NCI-H1436 (cell line): ENCODE data around the gene PGS1.
A peak's percentile ranks its signal among the peaks of the same experiment; 100 is the strongest.
"Not testable (repeated sequence)": the region's sequence is repeated elsewhere in the genome, so short reads cannot be mapped to it uniquely, and the experiment has no call there.

Experiments
- DNase-seq: peaks from one replicate; lab custom pipeline; 2025; lab: John Stamatoyannopoulos, UW

PGS1 gene

DNA sequence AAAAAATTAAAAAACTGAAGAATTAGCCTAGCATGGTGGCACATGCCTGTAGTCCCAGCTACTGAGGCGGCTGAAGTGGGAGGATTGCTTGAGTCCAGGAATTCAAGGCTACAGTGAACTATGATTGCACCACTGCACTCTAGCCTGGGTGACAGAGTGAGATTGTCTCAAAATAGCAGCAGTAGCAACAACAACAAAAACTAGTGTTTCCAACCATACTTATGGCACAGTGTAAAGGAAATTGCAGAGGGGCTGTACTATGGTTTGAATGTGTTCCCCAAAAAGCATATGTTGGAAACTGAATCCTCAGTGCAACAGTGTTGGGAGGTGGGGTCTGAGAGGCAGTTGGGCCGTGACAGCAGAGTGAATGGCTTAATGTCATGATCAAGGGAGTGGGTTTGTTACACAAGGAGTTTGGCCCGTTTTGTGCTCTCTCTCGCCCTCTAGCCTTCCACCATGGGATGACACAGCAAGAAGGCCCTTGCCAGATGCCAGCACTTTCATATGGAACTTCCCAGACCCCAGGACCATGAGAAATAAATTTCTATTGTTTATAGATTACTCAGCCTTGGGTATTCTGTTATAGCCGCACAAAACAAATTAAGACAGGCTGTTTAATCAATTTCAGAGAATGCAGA is 70.0 kb downstream of the PGS1 start:
- no peak for DNase-seq

GRCh38 chr17:78449983-78450595 is 71.6 kb downstream of the PGS1 start:
- no peak for DNase-seq

- DNase-seq, result peak; percentile 57
Observed at GRCh38 chr17:78450696-78451345, 72.4 kb downstream of the PGS1 start.

GRCh38 chr17:78451753-78452152 is 73.3 kb downstream of the PGS1 start:
- no peak for DNase-seq

- no peak for DNase-seq
Observed at GRCh38 chr17:78454346-78454745, 75.9 kb downstream of the PGS1 start.

DNA sequence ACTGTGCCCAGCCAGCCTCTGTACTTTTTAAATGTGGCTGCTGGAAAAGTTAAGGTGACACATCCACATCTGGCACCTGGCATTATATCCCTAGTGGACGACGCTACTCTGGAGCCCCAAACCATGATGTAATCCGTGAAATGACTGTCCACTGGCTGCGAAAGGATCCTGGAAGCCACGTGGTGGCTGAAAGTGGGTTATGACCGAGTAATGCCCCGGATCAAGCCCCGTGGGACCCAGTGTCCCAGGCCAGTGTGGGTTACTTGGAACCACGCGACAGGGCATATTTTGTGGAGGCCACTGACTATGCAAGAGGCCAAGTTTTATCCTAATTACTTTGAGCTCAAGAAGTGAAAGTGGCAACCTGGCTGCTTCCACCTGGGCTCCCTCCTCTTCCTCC is 79.6 kb downstream of the PGS1 start:
- DNase-seq, result no peak

DNA sequence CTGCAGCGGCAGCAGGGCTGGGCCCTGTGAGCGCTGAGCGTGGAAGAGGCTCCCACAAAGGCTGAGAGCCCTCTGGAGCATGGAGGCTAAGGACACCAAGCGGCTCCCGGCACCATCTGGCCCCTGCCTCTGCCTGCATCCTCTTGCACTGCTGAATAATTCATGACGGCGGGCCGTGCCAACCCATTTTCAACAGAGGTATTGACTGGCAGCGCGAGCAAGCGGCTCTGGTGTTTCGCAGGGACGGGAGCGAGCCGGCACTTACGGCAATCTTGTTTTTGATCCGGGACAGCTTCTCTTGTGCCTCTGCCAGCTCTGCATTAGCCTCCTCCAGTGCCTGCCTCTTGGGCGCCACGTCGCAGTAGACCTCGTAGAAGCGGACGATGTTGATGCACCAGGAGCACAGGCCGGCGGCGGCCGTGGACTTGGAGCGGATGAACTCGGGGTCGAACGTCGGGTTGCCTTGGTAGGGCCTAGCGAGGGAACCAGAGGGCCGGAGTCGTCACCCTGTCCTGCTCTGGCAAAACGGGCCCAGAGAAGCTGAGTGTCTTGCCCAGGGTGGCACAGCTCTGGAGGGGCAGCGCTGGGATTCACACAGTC is 80.4 kb downstream of the PGS1 start:
- no peak for DNase-seq

- DNase-seq, result no peak
Observed at GRCh38 chr17:78459696-78460095, 81.2 kb downstream of the PGS1 start.

DNA sequence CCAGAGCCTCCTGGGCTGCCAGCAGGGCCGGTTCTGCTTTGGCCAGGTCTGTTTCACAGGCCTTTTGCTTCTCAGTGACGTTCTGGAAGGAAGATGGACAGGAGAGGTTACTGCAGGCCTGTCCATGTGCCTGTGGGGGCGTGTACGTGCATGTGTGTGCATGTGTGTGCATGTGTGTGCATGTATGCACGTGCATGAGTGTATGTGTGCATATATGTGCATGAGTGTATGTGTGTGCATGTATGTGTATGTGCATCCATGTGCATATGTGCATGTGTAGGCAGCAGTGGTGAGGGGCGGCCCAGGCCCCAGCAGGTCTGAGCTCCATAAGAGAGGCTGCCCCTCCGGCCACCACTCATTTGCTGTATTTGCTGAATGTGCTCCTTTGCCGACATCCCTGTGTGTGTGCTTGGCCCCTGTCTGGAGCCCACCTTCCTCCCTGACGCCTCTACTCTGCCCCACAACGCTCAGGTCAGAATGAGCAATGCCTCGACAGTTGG is 81.8 kb downstream of the PGS1 start:
- no peak for DNase-seq

DNA sequence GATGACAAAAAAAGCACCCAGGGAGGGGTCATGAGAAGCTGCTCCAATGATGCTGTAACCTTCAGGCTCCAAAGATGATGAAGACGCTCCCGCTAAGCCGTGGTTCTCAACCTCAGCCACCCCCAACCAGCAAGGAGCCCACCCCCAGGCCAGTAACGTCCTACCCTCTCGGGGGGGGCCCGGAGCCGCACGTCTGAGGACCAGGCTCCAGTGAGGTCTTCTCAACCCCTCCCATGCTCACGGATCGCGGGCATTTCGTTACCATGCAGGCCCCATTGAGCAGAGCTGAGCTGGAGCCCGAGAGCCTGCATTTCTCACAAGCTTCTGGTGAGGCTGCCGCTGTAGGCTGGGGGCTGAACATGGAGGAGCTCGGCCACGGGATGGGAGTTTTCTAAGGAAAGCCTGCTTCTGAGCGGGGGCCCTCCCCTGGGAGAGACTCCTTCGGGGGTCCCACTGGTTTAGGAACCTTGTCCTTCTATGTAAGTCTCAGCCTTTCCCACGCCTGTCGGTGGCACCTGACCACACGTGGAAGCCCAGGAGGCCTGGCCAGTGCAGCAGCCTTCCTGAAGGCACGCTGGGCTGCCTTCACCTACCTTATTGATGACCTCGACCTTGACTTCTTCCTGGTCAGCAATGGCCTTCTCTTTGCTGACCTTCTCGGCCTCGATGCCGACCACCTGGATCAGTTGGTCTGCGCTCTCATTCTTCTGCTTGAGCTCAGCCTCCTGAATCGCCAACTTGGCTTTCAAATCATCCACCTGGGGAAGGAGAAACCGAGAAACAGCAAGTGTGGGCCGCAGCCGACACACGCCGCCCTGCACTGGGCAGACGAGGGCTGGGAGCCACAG is 82.7 kb downstream of the PGS1 start:
- no peak for DNase-seq

- no peak for DNase-seq
Observed at GRCh38 chr17:78461799-78462053, 83.3 kb downstream of the PGS1 start.

DNA sequence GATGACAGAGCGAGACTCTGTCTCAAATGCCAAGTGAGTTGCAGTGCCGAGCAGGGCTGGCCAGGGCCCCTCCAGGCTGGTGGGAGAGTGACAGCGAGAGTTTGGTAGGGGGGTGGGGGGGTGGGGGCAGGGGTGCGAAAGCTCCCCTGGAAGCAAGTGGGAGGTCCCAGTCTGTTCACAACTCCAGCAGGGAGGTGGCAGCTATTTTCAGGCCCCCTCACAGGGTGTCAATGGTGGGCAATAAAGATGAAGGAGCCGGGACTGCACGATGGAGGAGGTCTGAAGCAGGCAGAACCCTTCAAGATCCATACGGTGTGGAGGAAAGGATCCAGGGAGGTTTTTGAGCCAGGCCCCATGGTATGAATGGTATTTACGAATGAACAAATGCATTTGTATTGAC is 83.7 kb downstream of the PGS1 start:
- DNase-seq, result no peak

DNA sequence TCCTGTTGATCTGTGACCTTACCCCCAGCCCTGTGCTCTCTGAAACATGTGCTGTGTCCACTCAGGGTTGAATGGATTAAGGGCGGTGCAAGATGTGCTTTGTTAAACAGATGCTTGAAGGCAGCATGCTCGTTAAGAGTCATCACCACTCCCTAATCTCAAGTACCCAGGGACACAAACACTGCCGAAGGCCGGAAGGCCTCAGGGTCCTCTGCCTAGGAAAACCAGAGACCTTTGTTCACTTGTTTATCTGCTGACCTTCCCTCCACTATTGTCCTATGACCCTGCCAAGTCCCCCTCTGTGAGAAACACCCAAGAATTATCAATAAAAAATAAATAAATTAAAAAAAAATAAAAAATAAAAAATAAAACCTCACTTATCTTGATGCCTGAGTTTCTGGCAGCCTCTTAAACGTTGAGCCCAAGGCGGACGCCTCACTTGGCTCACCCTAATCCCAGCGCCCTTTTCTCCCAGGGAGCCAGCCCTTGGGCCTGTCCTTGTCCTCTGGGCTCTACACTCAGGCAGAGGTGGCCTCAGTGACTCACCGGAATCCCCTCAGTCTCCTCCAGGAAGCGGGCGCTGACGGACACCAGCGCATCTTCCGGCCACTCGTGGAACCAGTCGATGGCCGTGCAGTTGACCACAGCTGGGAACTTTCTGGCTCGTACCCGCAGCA is 87.8 kb downstream of the PGS1 start:
- DNase-seq, result not testable (repeated sequence)

DNA sequence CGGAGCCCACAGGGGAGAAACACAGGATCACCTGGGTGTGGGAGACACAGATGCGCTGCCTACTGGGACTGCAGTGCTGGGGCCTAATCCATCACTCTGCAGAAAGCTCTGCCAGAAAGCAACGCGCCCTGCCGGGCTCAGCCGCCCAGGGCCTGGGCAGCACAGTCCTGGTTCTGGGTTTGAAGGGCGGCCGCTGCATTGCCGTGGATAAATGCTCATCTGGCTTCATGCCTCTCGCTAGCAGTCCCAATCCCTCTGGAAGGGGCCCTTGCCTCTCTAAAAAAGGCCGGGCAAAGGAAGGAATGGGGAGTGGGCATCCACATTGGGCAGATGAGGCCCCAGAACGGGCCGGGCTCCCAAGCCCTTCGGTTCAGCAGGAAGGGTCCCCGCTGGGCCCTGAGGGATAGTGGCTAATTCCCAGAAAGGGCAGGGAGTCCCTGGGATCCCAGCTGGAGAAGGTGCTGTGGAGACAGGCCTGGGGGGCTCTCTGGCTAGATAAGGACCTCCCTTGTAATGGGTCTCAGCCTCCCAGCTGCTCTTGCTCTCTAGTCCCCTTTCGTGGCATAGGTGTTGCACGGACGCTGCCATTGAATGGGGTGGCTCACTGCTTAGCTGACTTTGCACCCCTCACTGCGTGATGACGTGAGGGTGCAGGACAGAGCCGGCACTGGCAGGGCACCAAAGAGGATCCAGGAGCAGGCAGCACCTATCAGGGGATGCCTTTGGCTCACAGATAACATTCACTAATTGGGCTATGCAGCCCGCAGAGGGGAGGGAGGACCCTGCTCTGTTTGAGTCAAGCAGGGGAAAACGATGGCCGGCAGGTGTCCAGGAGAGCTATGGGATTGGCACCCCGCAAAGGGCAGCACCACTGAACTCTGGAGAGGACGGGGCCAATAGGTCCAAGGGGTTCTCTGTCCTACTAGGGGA is 88.6 kb downstream of the PGS1 start:
- no peak for DNase-seq

DNA sequence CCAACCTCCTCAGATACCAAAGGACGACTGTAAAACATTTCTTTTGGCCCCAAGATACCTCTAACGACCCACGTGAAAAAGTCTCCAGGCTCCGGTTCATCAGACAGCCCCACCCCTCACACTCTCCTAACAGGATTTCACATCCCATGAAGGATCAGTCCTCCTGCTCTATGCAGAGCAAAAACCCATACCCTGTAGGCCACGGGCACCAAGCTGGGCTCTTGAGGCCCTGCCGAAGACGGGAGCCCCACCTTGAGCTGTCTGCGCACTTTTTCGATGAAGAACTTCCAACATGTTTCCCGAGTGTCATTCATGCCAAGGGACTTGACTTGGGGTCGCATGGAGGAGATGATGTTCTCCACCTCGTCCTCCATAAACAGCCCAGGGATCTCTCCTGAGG is 89.9 kb downstream of the PGS1 start:
- no peak for DNase-seq

GRCh38 chr17:78469443-78469842 is 91.0 kb downstream of the PGS1 start:
- no peak for DNase-seq

DNA sequence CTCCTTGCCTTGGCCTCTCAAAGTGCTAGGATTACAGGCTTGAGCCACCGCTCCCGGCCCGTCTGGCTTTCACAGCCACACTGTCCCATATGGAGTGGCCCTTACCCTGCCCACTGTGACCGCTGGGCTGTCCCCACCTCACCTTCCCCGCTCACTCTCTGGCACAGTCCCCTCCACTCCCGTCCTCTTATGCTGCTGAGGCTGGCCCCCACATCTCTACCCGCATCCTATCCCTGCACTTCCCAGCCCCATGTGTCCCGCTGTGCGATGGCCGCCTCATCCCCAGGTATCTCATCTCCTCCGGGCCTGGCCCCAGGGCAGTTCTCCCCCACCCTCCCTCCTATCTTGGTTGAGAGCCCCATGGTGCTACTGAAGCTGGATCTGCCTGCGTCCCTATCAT is 93.2 kb downstream of the PGS1 start:
- no peak for DNase-seq

DNA sequence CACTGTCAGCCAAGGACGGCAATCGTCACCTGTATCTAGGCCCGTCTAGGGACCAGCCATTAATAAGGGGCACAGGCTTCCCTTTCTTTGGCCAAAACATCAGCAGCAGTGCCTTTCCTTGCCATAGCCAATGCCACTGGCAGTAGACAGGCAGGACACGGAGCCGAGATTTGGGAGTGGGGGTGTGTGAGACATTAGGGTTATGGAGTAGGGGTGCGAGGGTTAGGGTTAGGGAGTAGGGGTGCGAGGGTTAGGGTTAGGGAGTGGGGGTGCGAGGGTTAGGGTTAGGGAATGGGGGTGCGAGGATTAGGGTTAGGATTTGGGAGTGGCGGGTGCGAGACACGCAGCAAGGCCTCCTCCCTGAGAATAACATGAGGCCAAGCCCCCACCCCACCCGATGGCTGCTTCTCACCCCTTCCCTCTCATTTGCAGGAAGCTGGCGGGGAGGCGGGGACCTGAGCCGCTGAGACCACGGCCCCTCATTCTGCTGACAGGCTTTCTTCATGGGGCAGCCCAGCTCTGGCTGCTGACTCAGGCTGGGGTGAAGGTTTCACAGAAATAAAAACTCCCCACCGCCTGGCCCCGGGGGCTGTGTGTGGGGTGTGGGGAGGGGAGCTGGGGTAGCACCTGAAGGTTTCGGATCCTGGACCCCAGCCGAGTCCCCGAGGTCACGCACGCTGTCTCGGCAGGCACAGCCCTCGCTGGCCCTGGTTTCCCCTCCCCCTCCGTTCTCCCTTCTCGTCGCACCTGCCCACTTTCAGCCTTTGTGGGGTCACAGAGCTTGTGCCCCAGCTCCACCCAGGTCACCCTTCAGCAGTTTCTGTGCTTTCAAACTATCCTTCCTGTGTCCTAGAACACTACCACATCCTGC is 93.8 kb downstream of the PGS1 start:
- no peak for DNase-seq

GRCh38 chr17:78473951-78474613 is 95.6 kb downstream of the PGS1 start:
- DNase-seq, result no peak
